Tibial artery (tissue), 4 donors: ENCODE measurements around the gene PCDH9.

Experiments
- DNase-seq, 2 donors: peaks; one replicate each; pipeline ENCODE4 v3.0.0-alpha.2; 2019
- H3K27ac ChIP-seq, 2 donors: fragments of 200-600 bp; sonication (generic) in 1 of 2; 1 replicate in 1 of 2; 2 replicates in 1 of 2; pipeline ENCODE4 v1.5.1; 2018 to 2019; ENCODE audit warnings: mild to moderate bottlenecking in 1 of 2
- H3K27me3 ChIP-seq, 2 donors: fragments of 200-600 bp; sonication (generic) in 1 of 2; one replicate each; pipeline versions ENCODE4 v1.5.1 to v1.6.0; 2016 to 2019
- H3K36me3 ChIP-seq, 3 donors: fragments of 200-600 bp; sonication (generic) in 2 of 3; one replicate each; pipeline ENCODE4 v1.5.1; 2016 to 2019; ENCODE audit warnings: mild to moderate bottlenecking in 2 of 3
- H3K4me1 ChIP-seq, 4 donors: fragments of 200-600 bp; sonication (generic) in 2 of 4; 1 replicate in 3 of 4; 2 replicates in 1 of 4; pipeline ENCODE4 v1.5.1; 2016 to 2019
- H3K4me3 ChIP-seq, 2 donors: fragments of 200-600 bp; sonication (generic) in 1 of 2; 1 replicate in 1 of 2; 2 replicates in 1 of 2; pipeline ENCODE4 v1.5.1; 2018 to 2019; ENCODE audit warnings: mild to moderate bottlenecking in 2 of 2
- H3K9me3 ChIP-seq, 3 donors: fragments of 200-600 bp; sonication (generic) in 1 of 3; one replicate each; pipeline ENCODE4 v1.5.1; 2016 to 2019
- CTCF ChIP-seq, 2 experiments: fragments of 200-600 bp in 1 of 2; fragments of 450-650 bp in 1 of 2; IDR thresholded peaks; one replicate each; pipeline ENCODE4 v1.5.1; 2017 to 2019; ENCODE audit warnings: antibody characterized with exemption in 2 of 2, mild to moderate bottlenecking in 1 of 2, moderate library complexity in 1 of 2
- intact Hi-C: fragments of 100-400 bp; cut with DNase I; formaldehyde crosslinking; loops from one replicate; pipeline ENCODE4 v1.15.0; 2023; ENCODE audit warnings: low total_unique reads

The PCDH9 gene

GRCh38 chr13:66586489-66586888 is 643.6 kb downstream of the PCDH9 start:
- no peaks in the 10 kb centered on the region for H3K4me1 ChIP-seq
- H3K36me3 ChIP-seq = no peaks in the 10 kb centered on the region
- H3K27ac ChIP-seq = no peak overlapping the region
- no peak overlapping the region for H3K4me3 ChIP-seq
- no peak for TF ChIP-seq CTCF (IDR thresholded peaks at IDR 0.05)
- no peaks in the 10 kb centered on the region for H3K27me3 ChIP-seq
- no peak for DNase-seq
- no peaks in the 10 kb centered on the region for H3K9me3 ChIP-seq
- intact Hi-C loops = no loop called here

- H3K4me3 ChIP-seq = no peak overlapping the region
- no peaks in the 10 kb centered on the region for H3K27me3 ChIP-seq
- no peaks in the 10 kb centered on the region for H3K36me3 ChIP-seq
- no peak for TF ChIP-seq CTCF (IDR thresholded peaks at IDR 0.05)
- H3K4me1 ChIP-seq = no peaks in the 10 kb centered on the region
- intact Hi-C loops = no loop called here
- H3K27ac ChIP-seq = no peak overlapping the region
- no peak for DNase-seq
- H3K9me3 ChIP-seq = no peaks in the 10 kb centered on the region
Measured at GRCh38 chr13:66585669-66586203, 644.4 kb downstream of the PCDH9 start.

GRCh38 chr13:66581675-66582074 is 648.5 kb downstream of the PCDH9 start:
- no peaks in the 10 kb centered on the region for H3K27me3 ChIP-seq
- no peaks in the 10 kb centered on the region for H3K4me1 ChIP-seq
- no peaks in the 10 kb centered on the region for H3K9me3 ChIP-seq
- H3K4me3 ChIP-seq = no peak overlapping the region
- no peak for DNase-seq
- TF ChIP-seq CTCF (IDR thresholded peaks at IDR 0.05) = no peak
- intact Hi-C loops = no loop called here
- H3K27ac ChIP-seq = no peak overlapping the region
- no peaks in the 10 kb centered on the region for H3K36me3 ChIP-seq

GRCh38 chr13:66578305-66578704 is 651.8 kb downstream of the PCDH9 start:
- H3K27ac ChIP-seq = no peak overlapping the region
- no peaks in the 10 kb centered on the region for H3K27me3 ChIP-seq

GRCh38 chr13:66577358-66577757 is 652.8 kb downstream of the PCDH9 start:
- no peak overlapping the region for H3K27ac ChIP-seq
- intact Hi-C loops = no loop called here
- no peaks in the 10 kb centered on the region for H3K9me3 ChIP-seq
- no peak for TF ChIP-seq CTCF (IDR thresholded peaks at IDR 0.05)
- no peaks in the 10 kb centered on the region for H3K4me1 ChIP-seq
- no peak overlapping the region for H3K4me3 ChIP-seq
- no peaks in the 10 kb centered on the region for H3K27me3 ChIP-seq
- DNase-seq = no peak
- no peaks in the 10 kb centered on the region for H3K36me3 ChIP-seq

More at GRCh38 chr13:66578305-66578704, 651.8 kb downstream of the PCDH9 start:
- Histone ChIP-seq H3K4me3 (no peak overlapping the region), H3K36me3 (no peaks in the 10 kb centered on the region), H3K4me1 (no peaks in the 10 kb centered on the region), H3K9me3 (no peaks in the 10 kb centered on the region)
- no peak for DNase-seq
- intact Hi-C loops = no loop called here
- TF ChIP-seq CTCF (IDR thresholded peaks at IDR 0.05) = no peak

- Histone ChIP-seq H3K9me3 (no peaks in the 10 kb centered on the region), H3K27me3 (no peaks in the 10 kb centered on the region), H3K4me1 (no peaks in the 10 kb centered on the region), H3K27ac (no peak overlapping the region), H3K4me3 (no peak overlapping the region), H3K36me3 (no peaks in the 10 kb centered on the region)
- intact Hi-C loops = no loop called here
- TF ChIP-seq CTCF (IDR thresholded peaks at IDR 0.05) = no peak
- no peak for DNase-seq
Measured at GRCh38 chr13:66576381-66576780, 653.8 kb downstream of the PCDH9 start.
